Right renal cortex interstitium (tissue), 3 donors: ENCODE results near the gene NPW. TPM values are rescaled to one million over a fixed set of nuclear protein-coding genes. Genes with fewer than 3 reads are reported as not detected.

Experiments used
- polyA plus RNA-seq, 3 donors: library from polyadenylated mRNA; unstranded; fragments of 120-200 nt; gene quantifications; one replicate each; pipeline ENCODE4 v1.2.1, GENCODE V29; 2013; ENCODE audit not compliant: insufficient read length in 3 of 3

NPW gene
- polyA plus RNA-seq, 3 donors, result 1.7 to 6.0 (median 3.9) TPM

Other genes starting within 250 kb of the NPW start
- 10 to 100 TPM; 18.8 to 22.1 (median 19.4) TPM for gene NME3, start 248.2 kb upstream of the NPW start, polyA plus RNA-seq
- gene EME2, start 247.0 kb upstream of the NPW start, polyA plus RNA-seq, result 1 to 10 TPM; 5.1 to 5.5 (median 5.2) TPM
- gene MRPS34, start 246.7 kb upstream of the NPW start, polyA plus RNA-seq, result 10 to 100 TPM; 58.1 to 69.6 (median 65.0) TPM
- 10 to 100 TPM; 30.8 to 35.7 (median 32.5) TPM for gene SPSB3, start 237.2 kb upstream of the NPW start, polyA plus RNA-seq
- gene NUBP2, start 236.8 kb upstream of the NPW start, polyA plus RNA-seq, result 10 to 100 TPM; 31.1 to 38.7 (median 31.5) TPM
- gene IGFALS, start 226.1 kb upstream of the NPW start, polyA plus RNA-seq, result 1 to 10 TPM; 1.3 to 2.0 (median 2.0) TPM
- 10 to 100 TPM; 35.4 to 44.8 (median 40.1) TPM for gene HAGH, start 193.0 kb upstream of the NPW start, polyA plus RNA-seq
- 10 to 100 TPM; 36.6 to 50.7 (median 48.3) TPM for gene FAHD1, start 192.6 kb upstream of the NPW start, polyA plus RNA-seq
- gene MEIOB, start 147.6 kb upstream of the NPW start, polyA plus RNA-seq, result 1 to 10 TPM; 1.1 to 1.3 (median 1.3) TPM
- under 1 TPM; 0.12 to 0.24 (median 0.17) TPM for gene HS3ST6, start 101.4 kb upstream of the NPW start, polyA plus RNA-seq
- 10 to 100 TPM; 63.0 to 70.1 (median 65.2) TPM for gene MSRB1, start 76.6 kb upstream of the NPW start, polyA plus RNA-seq
- under 1 TPM; 0.10 to 0.17 (median 0.16) TPM for gene RPL3L, start 65.1 kb upstream of the NPW start, polyA plus RNA-seq
- gene NDUFB10, start 60.2 kb upstream of the NPW start, polyA plus RNA-seq, result 100 to 1,000 TPM; 127 to 137 (median 129) TPM
- gene RPS2, start 55.0 kb upstream of the NPW start, polyA plus RNA-seq, result 1,000 to 10,000 TPM; 1,774 to 1,944 (median 1,840) TPM
- not detected for gene RNF151, start 52.9 kb upstream of the NPW start, polyA plus RNA-seq
- gene TBL3, start 47.7 kb upstream of the NPW start, polyA plus RNA-seq, result 10 to 100 TPM; 27.4 to 34.3 (median 32.0) TPM
- under 1 TPM; 0.37 to 0.79 (median 0.60) TPM for gene NOXO1, start 38.3 kb upstream of the NPW start, polyA plus RNA-seq
- 10 to 100 TPM; 20.5 to 22.0 (median 21.1) TPM for gene GFER, start 35.6 kb upstream of the NPW start, polyA plus RNA-seq
- gene SYNGR3, start 29.8 kb upstream of the NPW start, polyA plus RNA-seq, result 1 to 10 TPM; 1.3 to 1.9 (median 1.4) TPM
- 10 to 100 TPM; 14.2 to 16.4 (median 15.4) TPM for gene ZNF598, start 10.0 kb upstream of the NPW start, polyA plus RNA-seq
- gene NHERF2, start 7.1 kb downstream of the NPW start, polyA plus RNA-seq, result 100 to 1,000 TPM in 1 of 3 donors, 10 to 100 TPM in 2; 82.6 to 106 (median 88.6) TPM
- gene NTHL1, start 28.0 kb downstream of the NPW start, polyA plus RNA-seq, result 10 to 100 TPM; 15.4 to 17.7 (median 16.9) TPM
- 100 to 1,000 TPM in 2 of 3 donors, 10 to 100 TPM in 1; 98.9 to 117 (median 108) TPM for gene TSC2, start 28.2 kb downstream of the NPW start, polyA plus RNA-seq
- gene PKD1, start 116.1 kb downstream of the NPW start, polyA plus RNA-seq, result 10 to 100 TPM; 53.0 to 59.6 (median 54.5) TPM
- 1 to 10 TPM; 2.7 to 3.1 (median 3.0) TPM for gene RAB26, start 128.8 kb downstream of the NPW start, polyA plus RNA-seq
- gene TRAF7, start 136.0 kb downstream of the NPW start, polyA plus RNA-seq, result 10 to 100 TPM; 51.4 to 60.4 (median 60.3) TPM
- 1 to 10 TPM in 2 of 3 donors, under 1 TPM in 1; 0.92 to 1.4 (median 1.4) TPM for gene CASKIN1, start 176.8 kb downstream of the NPW start, polyA plus RNA-seq
- gene MLST8, start 185.7 kb downstream of the NPW start, polyA plus RNA-seq, result 10 to 100 TPM; 41.3 to 48.7 (median 43.8) TPM
- gene BRICD5, start 191.1 kb downstream of the NPW start, polyA plus RNA-seq, result 1 to 10 TPM; 3.0 to 4.1 (median 3.0) TPM
- gene PGP, start 195.1 kb downstream of the NPW start, polyA plus RNA-seq, result 10 to 100 TPM; 10.1 to 14.5 (median 12.9) TPM
- gene E4F1, start 203.8 kb downstream of the NPW start, polyA plus RNA-seq, result 10 to 100 TPM; 13.2 to 14.3 (median 13.6) TPM
- under 1 TPM; 0.68 to 0.74 (median 0.74) TPM for gene DNASE1L2, start 216.7 kb downstream of the NPW start, polyA plus RNA-seq
- gene ECI1, start 231.8 kb downstream of the NPW start, polyA plus RNA-seq, result 10 to 100 TPM; 58.4 to 64.1 (median 58.7) TPM
- 100 to 1,000 TPM; 176 to 191 (median 186) TPM for gene RNPS1, start 248.3 kb downstream of the NPW start, polyA plus RNA-seq